Renal cortex interstitium (tissue), 11 donors: Measurements from ENCODE around the gene TRABD2B. TPM values are rescaled to one million over a fixed set of nuclear protein-coding genes. Genes with fewer than 3 reads are reported as not detected.

ENCODE experiments used
- DNase-seq, 11 donors: peaks; one replicate each; pipeline ENCODE4 v3.0.0-alpha.2; 2013; ENCODE audit warnings: low read depth in 9 of 11, low spot score in 4 of 11; ENCODE audit errors: extremely low read depth in 1 of 11
- polyA plus RNA-seq, 3 donors: library from polyadenylated mRNA; unstranded; fragments of 120-200 nt; gene quantifications; one replicate each; pipeline ENCODE4 v1.2.1, GENCODE V29; 2013; ENCODE audit not compliant: insufficient read length in 3 of 3

The TRABD2B gene
- polyA plus RNA-seq, 3 donors = 18.7 to 28.0 (median 27.9) TPM

GRCh38 chr1:47717341-47717740 is 279.8 kb downstream of the TRABD2B start:
- DNase-seq = no peak

GRCh38 chr1:47713975-47714767 is 283.0 kb downstream of the TRABD2B start:
- DNase-seq = no peak

- no peak for DNase-seq
These were observed 283.7 kb downstream of the TRABD2B start for GRCh38 chr1:47713333-47713953.

- DNase-seq = no peak
These were observed 284.4 kb downstream of the TRABD2B start for GRCh38 chr1:47712596-47713299.

- DNase-seq = no peak
These were observed 285.2 kb downstream of the TRABD2B start for GRCh38 chr1:47711848-47712492.

GRCh38 chr1:47711184-47711847 is 285.9 kb downstream of the TRABD2B start:
- no peak for DNase-seq

Other genes starting within 250 kb of the TRABD2B start
- gene SLC5A9, start 225.3 kb upstream of the TRABD2B start, polyA plus RNA-seq = 10 to 100 TPM in 2 of 3 donors, 1 to 10 TPM in 1; 4.6 to 20.4 (median 18.2) TPM